Left ventricle myocardium inferior (tissue), 1 donor: Measurements from ENCODE around the gene ACTL8. TPM values are rescaled to one million over a fixed set of nuclear protein-coding genes. Genes with fewer than 3 reads are reported as not detected.

Source experiments
- DNase-seq: peaks from one replicate; pipeline ENCODE4 v3.0.0-alpha.2; 2020
- H3K27ac ChIP-seq: fragments of 200-600 bp; replicated peaks from 2 replicates; pipeline ENCODE4 v1.8.0; 2021
- H3K27me3 ChIP-seq: fragments of 200-600 bp; 2 replicates; pipeline ENCODE4 v1.8.0; 2021; ENCODE audit warnings: low read depth
- H3K36me3 ChIP-seq: fragments of 200-600 bp; 2 replicates; pipeline ENCODE4 v1.8.0; 2021
- H3K4me1 ChIP-seq: fragments of 200-600 bp; 2 replicates; pipeline ENCODE4 v1.8.0; 2021
- H3K4me3 ChIP-seq: fragments of 200-600 bp; 2 replicates; pipeline ENCODE4 v1.8.0; 2021; ENCODE audit warnings: mild to moderate bottlenecking, moderate library complexity
- H3K9me3 ChIP-seq: fragments of 200-600 bp; replicated peaks from 2 replicates; pipeline ENCODE4 v1.8.0; 2021
- CTCF ChIP-seq: fragments of 200-600 bp; IDR thresholded peaks from 2 replicates; pipeline ENCODE4 v1.8.0; 2021; ENCODE audit warnings: antibody characterized with exemption, mild to moderate bottlenecking, borderline replicate concordance
- intact Hi-C: fragments of 100-400 bp; cut with micrococcal nuclease; formaldehyde crosslinking; loops from one replicate; pipeline ENCODE4 v1.11.0; 2022
- total RNA-seq: library from RNA; stranded (reverse); fragmentation: NEBNext Ultra II Directional; extraction: Animal tissue kit (Norgen Biotek cat#: 25700); gene quantifications from one replicate; pipeline ENCODE4 v1.2.1, GENCODE V29; 2021
- donor health status: DM: no; HTN: yes; CAD: no; lungs with severe emphysema.

ACTL8 gene
- total RNA-seq, 1 donor from 2014 or later: not detected

- intact Hi-C loops: no loop called here
- Histone ChIP-seq H3K27me3 (peaks cover 60% of the 10 kb centered on the region), H3K36me3 (no peaks in the 10 kb centered on the region), H3K4me3 (no peak overlapping the region), H3K27ac (peak overlapping the region; percentile 52), H3K9me3 (no peaks in the 10 kb centered on the region), H3K4me1 (peaks cover 19% of the 10 kb centered on the region)
- no peak for DNase-seq
- TF ChIP-seq CTCF: no peak
Observed at GRCh38 chr1:17828991-17829390, 73.9 kb downstream of the ACTL8 start.

GRCh38 chr1:17829579-17829978, 74.4 kb downstream of the ACTL8 start:
- intact Hi-C loops: no loop called here
- no peak for TF ChIP-seq CTCF
- Histone ChIP-seq H3K9me3 (no peaks in the 10 kb centered on the region), H3K36me3 (no peaks in the 10 kb centered on the region), H3K4me3 (no peak overlapping the region), H3K4me1 (peaks cover 19% of the 10 kb centered on the region), H3K27me3 (peaks cover 65% of the 10 kb centered on the region), H3K27ac (peak overlapping the region; percentile 52)
- DNase-seq: peak; percentile 69

DNA sequence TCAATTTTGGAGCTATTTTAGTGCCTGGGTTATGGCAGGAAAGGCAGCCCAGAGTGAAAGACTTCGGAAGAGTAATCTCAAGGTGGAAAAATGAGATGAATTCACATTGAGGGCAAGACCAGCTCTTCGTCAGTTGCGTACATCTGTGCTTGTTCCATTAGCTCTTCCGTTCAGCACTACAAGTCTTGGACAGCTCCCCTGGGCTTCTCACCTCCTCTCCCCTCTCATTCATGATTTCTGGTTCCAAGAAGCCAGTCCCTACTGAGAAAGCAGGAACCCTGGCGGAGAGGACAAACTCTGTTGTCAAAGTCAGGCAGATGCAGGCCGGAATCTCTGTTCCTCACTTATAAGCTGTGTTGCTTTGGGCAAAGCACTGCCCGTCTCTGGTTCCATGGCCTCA, 76.5 kb downstream of the ACTL8 start:
- peaks cover 19% of the 10 kb centered on the region for H3K4me1 ChIP-seq
- no peak overlapping the region for H3K27ac ChIP-seq
- no peak for TF ChIP-seq CTCF
- H3K4me3 ChIP-seq: no peak overlapping the region
- peaks cover 72% of the 10 kb centered on the region for H3K27me3 ChIP-seq
- intact Hi-C loops: no loop called here
- no peak for DNase-seq
- no peaks in the 10 kb centered on the region for H3K36me3 ChIP-seq
- no peaks in the 10 kb centered on the region for H3K9me3 ChIP-seq

- Histone ChIP-seq H3K4me1 (peaks cover 12% of the 10 kb centered on the region), H3K9me3 (no peaks in the 10 kb centered on the region), H3K27me3 (peaks cover 63% of the 10 kb centered on the region), H3K4me3 (no peak overlapping the region), H3K36me3 (no peaks in the 10 kb centered on the region), H3K27ac (no peak overlapping the region)
- intact Hi-C loops: no loop called here
- TF ChIP-seq CTCF: no peak
- no peak for DNase-seq
Observed at GRCh38 chr1:17833661-17834501, 78.7 kb downstream of the ACTL8 start.

GRCh38 chr1:17834561-17835100, 79.5 kb downstream of the ACTL8 start:
- no peak overlapping the region for H3K27ac ChIP-seq
- intact Hi-C loops: no loop called here
- no peaks in the 10 kb centered on the region for H3K9me3 ChIP-seq
- no peaks in the 10 kb centered on the region for H3K36me3 ChIP-seq
- TF ChIP-seq CTCF: no peak
- no peak overlapping the region for H3K4me3 ChIP-seq
- H3K27me3 ChIP-seq: peaks cover 62% of the 10 kb centered on the region
- DNase-seq: no peak
- peaks cover 5% of the 10 kb centered on the region for H3K4me1 ChIP-seq
